SU-DHL-6 (cell line): ENCODE results near the gene RTBDN.
"Not testable (repeated sequence)": the region's sequence is repeated elsewhere in the genome, so short reads cannot be mapped to it uniquely, and the experiment has no call there.

Experiments
- EZH2phosphoT487 ChIP-seq: fragments of 200-600 bp; sonication (generic), shearing (Covaris generic); conservative IDR thresholded peaks from 2 replicates; pipeline ENCODE4 v1.6.1; 2018; ENCODE audit warnings: mild to moderate bottlenecking, antibody characterized with exemption, low read length, moderate library complexity, mixed read lengths
- TF ChIP-seq, protein P1 (sequence below): fragments of 200-600 bp; sonication (generic); IDR thresholded peaks from one replicate; pipeline ENCODE4 v1.5.1; 2017; ENCODE audit warnings: antibody characterized with exemption, mild to moderate bottlenecking, low read length, moderate library complexity; ENCODE audit not compliant: insufficient read depth, poor library complexity, severe bottlenecking

DNA sequence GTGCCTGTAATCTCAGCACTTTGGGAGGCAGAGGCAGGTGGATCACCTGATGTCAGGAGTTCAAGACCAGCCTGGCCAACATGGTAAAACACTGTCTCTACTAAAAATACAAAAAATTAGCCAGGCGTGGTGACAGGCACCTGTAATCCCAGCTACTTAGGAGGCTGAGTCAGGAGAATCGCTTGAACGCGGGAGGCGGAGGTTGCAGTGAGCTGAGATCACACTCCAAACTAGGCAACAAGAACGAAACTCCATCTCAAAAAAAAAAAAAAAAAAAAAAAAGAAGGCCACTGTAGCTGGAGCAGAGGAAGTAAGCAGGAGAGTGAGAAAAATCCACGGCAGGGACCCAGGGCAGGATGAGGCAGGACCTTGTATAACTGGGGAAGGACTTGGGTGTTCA, 12.2 kb upstream of the RTBDN start:
- TF ChIP-seq, protein P1, sequence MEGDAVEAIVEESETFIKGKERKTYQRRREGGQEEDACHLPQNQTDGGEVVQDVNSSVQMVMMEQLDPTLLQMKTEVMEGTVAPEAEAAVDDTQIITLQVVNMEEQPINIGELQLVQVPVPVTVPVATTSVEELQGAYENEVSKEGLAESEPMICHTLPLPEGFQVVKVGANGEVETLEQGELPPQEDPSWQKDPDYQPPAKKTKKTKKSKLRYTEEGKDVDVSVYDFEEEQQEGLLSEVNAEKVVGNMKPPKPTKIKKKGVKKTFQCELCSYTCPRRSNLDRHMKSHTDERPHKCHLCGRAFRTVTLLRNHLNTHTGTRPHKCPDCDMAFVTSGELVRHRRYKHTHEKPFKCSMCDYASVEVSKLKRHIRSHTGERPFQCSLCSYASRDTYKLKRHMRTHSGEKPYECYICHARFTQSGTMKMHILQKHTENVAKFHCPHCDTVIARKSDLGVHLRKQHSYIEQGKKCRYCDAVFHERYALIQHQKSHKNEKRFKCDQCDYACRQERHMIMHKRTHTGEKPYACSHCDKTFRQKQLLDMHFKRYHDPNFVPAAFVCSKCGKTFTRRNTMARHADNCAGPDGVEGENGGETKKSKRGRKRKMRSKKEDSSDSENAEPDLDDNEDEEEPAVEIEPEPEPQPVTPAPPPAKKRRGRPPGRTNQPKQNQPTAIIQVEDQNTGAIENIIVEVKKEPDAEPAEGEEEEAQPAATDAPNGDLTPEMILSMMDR = not testable (repeated sequence)
- TF ChIP-seq EZH2phosphoT487 = not testable (repeated sequence)
